HEK293 (cell line): Measurements from ENCODE around the gene MTA3.

ENCODE experiments used
- CTCF ChIA-PET: fragments of 350-600 bp; formaldehyde crosslinking; extraction: SDS; loops from one replicate; lab custom pipeline; 2021; ENCODE audit warnings: antibody characterized with exemption; lab: Yijun Ruan, JAX
- POLR2A ChIA-PET: fragments of 300-600 bp; formaldehyde crosslinking; extraction: SDS; loops from one replicate; lab custom pipeline; 2020; ENCODE audit warnings: antibody characterized with exemption, inconsistent platforms; lab: Yijun Ruan, JAX
- H3K27ac ChIP-seq: fragments of 200-500 bp; sonication (Bioruptor generic); 2 replicates; pipeline ENCODE4 v1.5.1; 2014; ENCODE audit warnings: low read depth, low read length, control low read depth, inconsistent platforms; ENCODE audit errors: extremely low read depth
- H3K36me3 ChIP-seq, 2 experiments: fragments of 200-500 bp in 1 of 2; sonication (Bioruptor generic) in 1 of 2; 1 replicate in 1 of 2; 2 replicates in 1 of 2; pipeline ENCODE4 v1.5.1; 2014 to 2017; ENCODE audit warnings: inconsistent platforms in 2 of 2, low read length in 2 of 2; ENCODE audit not compliant: control insufficient read depth in 2 of 2, insufficient read depth in 1 of 2
- H3K4me1 ChIP-seq: fragments of 200-500 bp; sonication (Bioruptor generic); 2 replicates; pipeline ENCODE4 v1.5.1; 2014; ENCODE audit warnings: mild to moderate bottlenecking, low read length, inconsistent platforms; ENCODE audit not compliant: control insufficient read depth, insufficient read depth
- H3K4me3 ChIP-seq: 2 replicates; pipeline ENCODE4 v1.5.1; 2011; ENCODE audit warnings: low read depth, mild to moderate bottlenecking, control low read depth, low read length, moderate library complexity
- H3K9me3 ChIP-seq: fragments of 200-500 bp; sonication (Bioruptor generic); 2 replicates; pipeline ENCODE4 v1.5.1; 2014; ENCODE audit warnings: low read depth, low read length, inconsistent platforms; ENCODE audit not compliant: control insufficient read depth, insufficient read depth
- GLI2 ChIP-seq: fragments of 450-650 bp; formaldehyde crosslinking; IDR thresholded peaks from 2 replicates; pipeline ENCODE4; 2017; ENCODE audit warnings: missing biosample characterization, missing genetic modification characterization, low read depth, borderline replicate concordance
- HOXD13 ChIP-seq: sonication (generic); formaldehyde crosslinking; IDR thresholded peaks from 2 replicates; pipeline ENCODE4 v1.8.0; 2022; ENCODE audit warnings: missing genetic modification reagents, borderline replicate concordance
- OSR2 ChIP-seq: fragments of 450-650 bp; formaldehyde crosslinking; IDR thresholded peaks from 2 replicates; pipeline ENCODE4 v1.5.1; 2016; ENCODE audit warnings: missing biosample characterization, missing genetic modification characterization
- ZBTB17 ChIP-seq: fragments of 450-650 bp; formaldehyde crosslinking; IDR thresholded peaks from 2 replicates; pipeline ENCODE4 v1.5.1; 2016; ENCODE audit warnings: missing biosample characterization, missing genetic modification characterization
- ZBTB8A ChIP-seq: fragments of 450-650 bp; formaldehyde crosslinking; IDR thresholded peaks from 2 replicates; pipeline ENCODE4 v1.5.1; 2016; ENCODE audit warnings: missing biosample characterization, missing genetic modification characterization
- ZFP37 ChIP-seq: fragments of 450-650 bp; formaldehyde crosslinking; IDR thresholded peaks from 2 replicates; pipeline ENCODE4 v1.5.1; 2016; ENCODE audit warnings: missing biosample characterization, missing genetic modification characterization
- ZNF121 ChIP-seq: fragments of 450-650 bp; formaldehyde crosslinking; IDR thresholded peaks from 2 replicates; pipeline ENCODE4 v1.5.1; 2016; ENCODE audit warnings: missing biosample characterization, missing genetic modification characterization
- ZNF169 ChIP-seq: fragments of 450-650 bp; formaldehyde crosslinking; IDR thresholded peaks from 2 replicates; pipeline ENCODE4 v1.5.1; 2016; ENCODE audit warnings: missing biosample characterization, missing genetic modification characterization
- ZNF202 ChIP-seq: fragments of 450-650 bp; formaldehyde crosslinking; IDR thresholded peaks from 2 replicates; pipeline ENCODE4 v1.5.1; 2016; ENCODE audit warnings: missing biosample characterization, missing genetic modification characterization, borderline replicate concordance
- ZNF211 ChIP-seq: fragments of 450-650 bp; formaldehyde crosslinking; IDR thresholded peaks from 2 replicates; pipeline ENCODE4 v1.5.1; 2016; ENCODE audit warnings: low read depth, missing biosample characterization, missing genetic modification characterization
- ZNF24 ChIP-seq: fragments of 450-650 bp; formaldehyde crosslinking; IDR thresholded peaks from 2 replicates; pipeline ENCODE4 v1.5.1; 2016; ENCODE audit warnings: missing biosample characterization, missing genetic modification characterization
- ZNF324 ChIP-seq: fragments of 450-650 bp; formaldehyde crosslinking; IDR thresholded peaks from 2 replicates; pipeline ENCODE4 v1.5.1; 2016; ENCODE audit warnings: missing biosample characterization, missing genetic modification characterization
- ZNF521 ChIP-seq: fragments of 450-650 bp; formaldehyde crosslinking; IDR thresholded peaks from 2 replicates; pipeline ENCODE4 v1.5.1; 2017; ENCODE audit warnings: missing biosample characterization, mild to moderate bottlenecking, missing genetic modification characterization
- ZNF529 ChIP-seq: fragments of 450-650 bp; formaldehyde crosslinking; IDR thresholded peaks from 2 replicates; pipeline ENCODE4 v1.5.1; 2017; ENCODE audit warnings: missing genetic modification characterization, missing biosample characterization; ENCODE audit not compliant: insufficient replicate concordance
- ZNF596 ChIP-seq: fragments of 450-650 bp; IDR thresholded peaks from 2 replicates; pipeline ENCODE4 v1.5.0; 2018; ENCODE audit warnings: missing biosample characterization, mild to moderate bottlenecking, missing genetic modification characterization, moderate library complexity
- ZNF76 ChIP-seq: fragments of 450-650 bp; formaldehyde crosslinking; IDR thresholded peaks from 2 replicates; pipeline ENCODE4; 2016; ENCODE audit warnings: low read depth, missing biosample characterization, missing genetic modification characterization, borderline replicate concordance
- ZNF791 ChIP-seq: fragments of 450-650 bp; formaldehyde crosslinking; IDR thresholded peaks from 2 replicates; pipeline ENCODE4 v1.5.1; 2016; ENCODE audit warnings: missing biosample characterization, missing genetic modification characterization
- TF ChIP-seq, protein P1 (sequence below): fragments of 450-650 bp; formaldehyde crosslinking; IDR thresholded peaks from 2 replicates; pipeline ENCODE4 v1.5.1; 2016; ENCODE audit warnings: missing biosample characterization, missing genetic modification characterization
- TF ChIP-seq, protein P2 (sequence below): fragments of 450-650 bp; formaldehyde crosslinking; IDR thresholded peaks from 2 replicates; pipeline ENCODE4 v1.5.1; 2016; ENCODE audit warnings: missing biosample characterization, missing genetic modification characterization
- TF ChIP-seq, protein P3 (sequence below): fragments of 450-650 bp; formaldehyde crosslinking; conservative IDR thresholded peaks from 2 replicates; pipeline ENCODE4 v1.5.1; 2016; ENCODE audit warnings: low read depth, missing biosample characterization, missing genetic modification characterization
- TF ChIP-seq, protein P4 (sequence below): fragments of 450-650 bp; formaldehyde crosslinking; IDR thresholded peaks from 2 replicates; pipeline ENCODE4 v1.5.1; 2017; ENCODE audit warnings: missing biosample characterization, missing genetic modification characterization

Gene MTA3

DNA sequence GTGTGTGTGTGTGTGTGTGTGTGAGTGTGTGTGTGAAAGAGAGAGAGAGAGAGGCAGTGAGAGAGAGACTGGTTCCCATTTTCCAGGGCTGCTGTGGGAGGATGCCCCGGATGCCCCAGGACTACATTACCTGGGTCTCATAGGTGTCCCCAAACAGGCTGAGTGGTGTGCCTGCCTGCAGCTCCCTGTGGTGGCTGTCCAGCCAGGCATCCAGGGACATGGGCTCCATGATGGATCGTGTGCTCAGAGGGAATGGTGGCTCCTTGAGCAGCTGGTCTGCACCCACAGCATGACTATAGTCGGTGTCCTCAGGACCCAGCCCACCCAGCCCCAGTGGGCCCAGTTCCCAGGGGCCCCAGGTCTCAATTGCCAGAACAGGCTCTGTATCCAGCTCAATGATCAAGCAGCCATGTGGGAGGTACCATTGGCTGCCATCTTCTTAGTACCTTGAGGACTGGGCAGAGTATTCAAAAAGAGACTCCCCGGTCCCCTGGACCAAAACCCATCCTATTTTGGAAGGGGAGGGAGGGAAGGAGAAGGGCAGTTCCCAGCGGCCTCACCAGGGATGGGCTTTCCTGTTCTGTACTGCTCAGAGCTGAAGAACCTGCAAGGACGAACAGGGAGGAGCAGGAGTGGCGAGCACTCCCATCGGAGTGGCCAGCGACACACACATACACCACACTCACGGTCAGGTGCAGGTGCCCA, 201.3 kb downstream of the MTA3 start (continued):
- TF ChIP-seq ZNF211 (tag by site-specific recombination) (no peak), ZNF169 (no peak), ZFP37 (tag by site-specific recombination) (no peak)
- TF ChIP-seq, all 188 proteins: peak for 0

DNA sequence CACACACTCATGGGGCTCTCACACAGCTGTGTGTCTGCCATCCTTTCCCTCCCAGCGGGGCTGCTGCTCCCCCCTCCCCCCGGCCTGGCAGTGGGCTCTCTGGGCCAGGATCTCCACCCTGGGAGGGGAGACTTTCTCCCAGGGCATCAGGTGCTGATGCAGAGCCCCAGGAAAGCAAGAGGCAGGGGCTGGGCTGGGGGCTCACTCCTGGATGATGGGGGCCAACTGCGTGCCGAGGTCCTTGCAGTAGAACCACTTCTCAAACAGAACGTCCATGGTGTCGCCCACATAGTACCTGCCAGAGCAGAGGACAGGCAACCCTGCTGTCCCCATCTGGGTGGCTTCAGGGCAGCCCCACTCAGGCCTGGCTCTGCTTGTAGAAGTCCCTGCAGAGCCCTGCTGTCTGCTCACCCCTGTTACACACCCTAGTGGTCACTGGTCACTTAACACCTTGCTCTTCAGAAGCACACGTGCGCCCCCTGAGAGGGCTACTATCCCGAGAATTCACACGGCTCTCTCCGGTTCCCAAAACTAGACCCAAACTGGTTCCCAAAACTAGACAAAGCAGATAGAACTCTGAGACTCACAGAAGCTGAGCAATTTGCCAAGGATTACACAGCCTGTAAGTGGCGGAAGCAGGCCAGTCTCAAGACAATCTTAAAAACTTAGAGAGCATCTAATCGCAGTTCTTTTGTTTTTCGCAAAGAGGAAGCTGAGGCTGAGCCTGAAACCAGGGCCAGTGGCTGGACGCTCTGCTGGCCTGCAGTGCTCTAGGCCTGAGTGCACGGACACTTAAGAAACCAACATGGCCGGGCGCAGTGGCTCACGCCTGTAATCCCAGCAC, 202.1 kb downstream of the MTA3 start:
- Histone ChIP-seq H3K9me3 (no peaks in the 10 kb centered on the region), H3K4me1 (no peaks in the 10 kb centered on the region), H3K4me3 (no peak overlapping the region), H3K27ac (no peak overlapping the region), H3K36me3 (no peaks in the 10 kb centered on the region)
- CTCF ChIA-PET = interaction anchor here (0.6 to 1.3 kb wide), 4 partner anchors 15 to 227 kb away, joined by 3 to 6 read pairs (median 4); no protein-coding TSS in a partner anchor
- POLR2A ChIA-PET = no interaction called here
- TF ChIP-seq, protein P1, sequence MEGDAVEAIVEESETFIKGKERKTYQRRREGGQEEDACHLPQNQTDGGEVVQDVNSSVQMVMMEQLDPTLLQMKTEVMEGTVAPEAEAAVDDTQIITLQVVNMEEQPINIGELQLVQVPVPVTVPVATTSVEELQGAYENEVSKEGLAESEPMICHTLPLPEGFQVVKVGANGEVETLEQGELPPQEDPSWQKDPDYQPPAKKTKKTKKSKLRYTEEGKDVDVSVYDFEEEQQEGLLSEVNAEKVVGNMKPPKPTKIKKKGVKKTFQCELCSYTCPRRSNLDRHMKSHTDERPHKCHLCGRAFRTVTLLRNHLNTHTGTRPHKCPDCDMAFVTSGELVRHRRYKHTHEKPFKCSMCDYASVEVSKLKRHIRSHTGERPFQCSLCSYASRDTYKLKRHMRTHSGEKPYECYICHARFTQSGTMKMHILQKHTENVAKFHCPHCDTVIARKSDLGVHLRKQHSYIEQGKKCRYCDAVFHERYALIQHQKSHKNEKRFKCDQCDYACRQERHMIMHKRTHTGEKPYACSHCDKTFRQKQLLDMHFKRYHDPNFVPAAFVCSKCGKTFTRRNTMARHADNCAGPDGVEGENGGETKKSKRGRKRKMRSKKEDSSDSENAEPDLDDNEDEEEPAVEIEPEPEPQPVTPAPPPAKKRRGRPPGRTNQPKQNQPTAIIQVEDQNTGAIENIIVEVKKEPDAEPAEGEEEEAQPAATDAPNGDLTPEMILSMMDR = peak; percentile 69
- TF ChIP-seq ZNF121 (tag by site-specific recombination) = no peak

DNA sequence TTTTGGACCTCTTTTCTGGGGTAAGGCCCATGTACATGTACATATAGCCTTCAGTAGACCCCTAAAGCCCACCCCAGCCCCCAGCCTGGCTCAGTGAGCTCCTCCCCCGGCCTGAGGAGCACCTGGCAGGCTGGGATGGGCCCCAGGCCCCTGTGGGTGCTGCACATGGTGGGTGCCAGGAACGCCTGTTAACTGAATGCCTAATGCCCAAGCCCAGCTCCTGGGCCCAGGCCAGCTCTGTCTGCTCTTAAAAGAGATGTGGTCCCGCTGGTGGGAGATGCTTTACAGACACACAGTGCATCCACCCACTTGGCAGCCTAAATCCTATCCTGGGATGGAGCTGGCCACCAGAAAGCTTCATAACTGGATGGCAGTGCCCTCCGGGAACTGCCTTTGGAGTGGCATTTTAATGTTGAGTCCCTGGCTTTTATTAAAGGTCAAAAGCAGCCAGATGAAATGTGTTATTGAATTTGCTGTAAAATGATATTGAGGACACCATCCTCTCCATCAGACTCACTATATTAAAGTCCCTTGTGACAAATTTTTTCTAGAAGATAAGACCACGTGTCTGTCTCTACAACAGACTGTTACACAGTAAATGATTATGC, 203.2 kb downstream of the MTA3 start:
- ChIA-PET CTCF (no interaction called here), POLR2A (no interaction called here)
- Histone ChIP-seq H3K4me3 (no peak overlapping the region), H3K4me1 (no peaks in the 10 kb centered on the region), H3K27ac (no peak overlapping the region), H3K36me3 (no peaks in the 10 kb centered on the region), H3K9me3 (no peaks in the 10 kb centered on the region)
- TF ChIP-seq OSR2 (tag by site-specific recombination) = no peak
- TF ChIP-seq ZBTB17 (tag by site-specific recombination) = no peak
- TF ChIP-seq ZBTB8A (tag by site-specific recombination) = no peak
- TF ChIP-seq, protein P2, sequence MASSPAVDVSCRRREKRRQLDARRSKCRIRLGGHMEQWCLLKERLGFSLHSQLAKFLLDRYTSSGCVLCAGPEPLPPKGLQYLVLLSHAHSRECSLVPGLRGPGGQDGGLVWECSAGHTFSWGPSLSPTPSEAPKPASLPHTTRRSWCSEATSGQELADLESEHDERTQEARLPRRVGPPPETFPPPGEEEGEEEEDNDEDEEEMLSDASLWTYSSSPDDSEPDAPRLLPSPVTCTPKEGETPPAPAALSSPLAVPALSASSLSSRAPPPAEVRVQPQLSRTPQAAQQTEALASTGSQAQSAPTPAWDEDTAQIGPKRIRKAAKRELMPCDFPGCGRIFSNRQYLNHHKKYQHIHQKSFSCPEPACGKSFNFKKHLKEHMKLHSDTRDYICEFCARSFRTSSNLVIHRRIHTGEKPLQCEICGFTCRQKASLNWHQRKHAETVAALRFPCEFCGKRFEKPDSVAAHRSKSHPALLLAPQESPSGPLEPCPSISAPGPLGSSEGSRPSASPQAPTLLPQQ (tag by site-specific recombination) = no peak
- TF ChIP-seq, protein P3, sequence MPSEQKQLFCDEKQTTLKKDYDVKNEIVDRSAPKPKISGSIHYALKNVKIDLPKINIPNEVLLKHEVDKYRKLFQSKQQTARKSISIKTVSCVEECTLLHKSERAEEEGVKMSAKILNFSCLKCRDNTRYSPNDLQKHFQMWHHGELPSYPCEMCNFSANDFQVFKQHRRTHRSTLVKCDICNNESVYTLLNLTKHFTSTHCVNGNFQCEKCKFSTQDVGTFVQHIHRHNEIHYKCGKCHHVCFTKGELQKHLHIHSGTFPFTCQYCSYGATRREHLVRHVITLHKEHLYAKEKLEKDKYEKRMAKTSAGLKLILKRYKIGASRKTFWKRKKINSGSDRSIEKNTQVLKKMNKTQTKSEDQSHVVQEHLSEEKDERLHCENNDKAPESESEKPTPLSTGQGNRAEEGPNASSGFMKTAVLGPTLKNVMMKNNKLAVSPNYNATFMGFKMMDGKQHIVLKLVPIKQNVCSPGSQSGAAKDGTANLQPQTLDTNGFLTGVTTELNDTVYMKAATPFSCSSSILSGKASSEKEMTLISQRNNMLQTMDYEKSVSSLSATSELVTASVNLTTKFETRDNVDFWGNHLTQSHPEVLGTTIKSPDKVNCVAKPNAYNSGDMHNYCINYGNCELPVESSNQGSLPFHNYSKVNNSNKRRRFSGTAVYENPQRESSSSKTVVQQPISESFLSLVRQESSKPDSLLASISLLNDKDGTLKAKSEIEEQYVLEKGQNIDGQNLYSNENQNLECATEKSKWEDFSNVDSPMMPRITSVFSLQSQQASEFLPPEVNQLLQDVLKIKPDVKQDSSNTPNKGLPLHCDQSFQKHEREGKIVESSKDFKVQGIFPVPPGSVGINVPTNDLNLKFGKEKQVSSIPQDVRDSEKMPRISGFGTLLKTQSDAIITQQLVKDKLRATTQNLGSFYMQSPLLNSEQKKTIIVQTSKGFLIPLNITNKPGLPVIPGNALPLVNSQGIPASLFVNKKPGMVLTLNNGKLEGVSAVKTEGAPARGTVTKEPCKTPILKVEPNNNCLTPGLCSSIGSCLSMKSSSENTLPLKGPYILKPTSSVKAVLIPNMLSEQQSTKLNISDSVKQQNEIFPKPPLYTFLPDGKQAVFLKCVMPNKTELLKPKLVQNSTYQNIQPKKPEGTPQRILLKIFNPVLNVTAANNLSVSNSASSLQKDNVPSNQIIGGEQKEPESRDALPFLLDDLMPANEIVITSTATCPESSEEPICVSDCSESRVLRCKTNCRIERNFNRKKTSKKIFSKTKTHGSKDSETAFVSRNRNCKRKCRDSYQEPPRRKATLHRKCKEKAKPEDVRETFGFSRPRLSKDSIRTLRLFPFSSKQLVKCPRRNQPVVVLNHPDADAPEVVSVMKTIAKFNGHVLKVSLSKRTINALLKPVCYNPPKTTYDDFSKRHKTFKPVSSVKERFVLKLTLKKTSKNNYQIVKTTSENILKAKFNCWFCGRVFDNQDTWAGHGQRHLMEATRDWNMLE (tag by site-specific recombination) = no peak
- TF ChIP-seq ZNF24 (tag by site-specific recombination) = no peak
- TF ChIP-seq ZNF76 (tag by site-specific recombination) = no peak
- no peak for TF ChIP-seq ZFP37 (tag by site-specific recombination)
- no peak for TF ChIP-seq ZNF596
- TF ChIP-seq HOXD13 (CRISPR knock-in tag) = no peak
- no peak for TF ChIP-seq ZNF324 (tag by site-specific recombination)
- no peak for TF ChIP-seq ZNF529
- TF ChIP-seq GLI2 (tag by site-specific recombination) = no peak
- no peak for TF ChIP-seq ZNF791 (tag by site-specific recombination)
- TF ChIP-seq ZNF202 (tag by site-specific recombination) = no peak
- TF ChIP-seq ZNF521 (tag by site-specific recombination) = no peak
- TF ChIP-seq, protein P4, sequence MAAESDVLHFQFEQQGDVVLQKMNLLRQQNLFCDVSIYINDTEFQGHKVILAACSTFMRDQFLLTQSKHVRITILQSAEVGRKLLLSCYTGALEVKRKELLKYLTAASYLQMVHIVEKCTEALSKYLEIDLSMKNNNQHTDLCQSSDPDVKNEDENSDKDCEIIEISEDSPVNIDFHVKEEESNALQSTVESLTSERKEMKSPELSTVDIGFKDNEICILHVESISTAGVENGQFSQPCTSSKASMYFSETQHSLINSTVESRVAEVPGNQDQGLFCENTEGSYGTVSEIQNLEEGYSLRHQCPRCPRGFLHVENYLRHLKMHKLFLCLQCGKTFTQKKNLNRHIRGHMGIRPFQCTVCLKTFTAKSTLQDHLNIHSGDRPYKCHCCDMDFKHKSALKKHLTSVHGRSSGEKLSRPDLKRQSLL (tag by site-specific recombination) = no peak
